Body of pancreas (tissue), 4 donors: Measurements from ENCODE around the gene GRIK4.

ENCODE experiments used
- CTCF ChIP-seq, 7 experiments: fragments of 450-650 bp in 4 of 7; fragments of 200-600 bp in 3 of 7; sonication (generic) in 3 of 7; IDR thresholded peaks; one replicate each; pipeline ENCODE4 v1.5.1; 2016 to 2019; ENCODE audit warnings: antibody characterized with exemption in 7 of 7
- POLR2A ChIP-seq, 3 donors: fragments of 450-650 bp; IDR thresholded peaks; one replicate each; pipeline ENCODE4 v1.6.1; 2016; ENCODE audit warnings: antibody characterized with exemption in 3 of 3, mild to moderate bottlenecking in 2 of 3

- TF ChIP-seq CTCF (IDR thresholded peaks at IDR 0.05): no peak
- TF ChIP-seq POLR2A (IDR thresholded peaks at IDR 0.05): no peak
These were observed 97.2 kb downstream of the GRIK4 start for GRCh38 chr11:120608760-120609211.
